IMR-90 (cell line): ENCODE data around the gene FARSB. TPM values are rescaled to one million over a fixed set of nuclear protein-coding genes. Genes with fewer than 3 reads are reported as not detected.

ENCODE experiments used
- ATAC-seq: fragments of 200-7000 bp; cut with Tn5 transposase; 2 replicates; pipeline ENCODE4 v1.9.1; 2020; ENCODE audit warnings: low read depth, mild to moderate bottlenecking, moderate library complexity
- BruUV-seq: library from RNA; stranded (reverse); fragments of 400-500 nt; replicated peaks from 2 replicates; lab custom pipeline; 2021; lab: Mats Ljungman, UMichigan
- CTCF ChIA-PET: fragments of 300-600 bp; formaldehyde crosslinking; extraction: SDS; loops from one replicate; lab custom pipeline; 2021; ENCODE audit warnings: antibody characterized with exemption; lab: Yijun Ruan, JAX
- POLR2A ChIA-PET: fragments of 300-600 bp; sonication (Branson Sonifier 250); formaldehyde crosslinking; loops from one replicate; lab custom pipeline; 2022; ENCODE audit warnings: antibody characterized with exemption; ENCODE audit not compliant: unreplicated experiment; lab: Charles Lee
- DNase-seq: peaks from one replicate; pipeline ENCODE4 v3.0.0; 2013
- H2AFZ ChIP-seq: replicated peaks from 2 replicates; pipeline ENCODE3; 2013; ENCODE audit warnings: low read length, mild to moderate bottlenecking; ENCODE audit not compliant: poor library complexity
- H2AK5ac ChIP-seq: 2 replicates; pipeline ENCODE4 v1.6.1; 2013; ENCODE audit warnings: low read depth, low read length, inconsistent platforms
- H2AK9ac ChIP-seq: replicated peaks from 2 replicates; pipeline ENCODE3; 2013; ENCODE audit warnings: mild to moderate bottlenecking, low read depth, low read length, moderate library complexity; ENCODE audit not compliant: poor library complexity
- H2BK120ac ChIP-seq: 2 replicates; pipeline ENCODE4 v1.6.1; 2013; ENCODE audit warnings: low read depth, low read length, inconsistent platforms
- H2BK15ac ChIP-seq: 3 replicates; pipeline ENCODE4 v1.6.1; 2013; ENCODE audit warnings: low read depth, low read length, inconsistent platforms
- H2BK20ac ChIP-seq: 2 replicates; pipeline ENCODE4 v1.6.1; 2013; ENCODE audit warnings: low read depth, mild to moderate bottlenecking, inconsistent platforms, low read length, moderate library complexity
- H2BK5ac ChIP-seq: 2 replicates; pipeline ENCODE4 v1.6.1; 2013; ENCODE audit warnings: mild to moderate bottlenecking, low read depth, low read length, inconsistent platforms; ENCODE audit not compliant: poor library complexity, severe bottlenecking
- H3K14ac ChIP-seq: replicated peaks from 2 replicates; pipeline ENCODE4 v1.6.1; 2013; ENCODE audit warnings: low read depth, low read length, inconsistent platforms
- H3K18ac ChIP-seq: 2 replicates; pipeline ENCODE4 v1.6.1; 2013; ENCODE audit warnings: low read depth, low read length, control low read depth
- H3K23ac ChIP-seq: 2 replicates; pipeline ENCODE4 v1.6.1; 2013; ENCODE audit warnings: low read depth, low read length, inconsistent platforms
- H3K27ac ChIP-seq: 2 replicates; pipeline ENCODE4 v1.5.1; 2013; ENCODE audit warnings: mild to moderate bottlenecking, control low read depth, low read length; ENCODE audit not compliant: insufficient read depth
- H3K27me3 ChIP-seq: 2 replicates; pipeline ENCODE4 v1.6.1; 2013; ENCODE audit warnings: low read length; ENCODE audit not compliant: control insufficient read depth, insufficient read depth
- H3K36me3 ChIP-seq: 2 replicates; pipeline ENCODE4 v1.6.1; 2013; ENCODE audit warnings: low read length, mixed read lengths; ENCODE audit not compliant: control insufficient read depth, insufficient read depth
- H3K4ac ChIP-seq: 2 replicates; pipeline ENCODE4 v1.6.1; 2013; ENCODE audit warnings: low read depth, low read length, inconsistent platforms
- H3K4me1 ChIP-seq: 2 replicates; pipeline ENCODE4 v1.6.1; 2013; ENCODE audit warnings: low read length, mixed read lengths; ENCODE audit not compliant: control insufficient read depth, insufficient read depth
- H3K4me2 ChIP-seq: 2 replicates; pipeline ENCODE4 v1.6.1; 2013; ENCODE audit warnings: low read depth, mild to moderate bottlenecking, control low read depth, low read length, moderate library complexity
- H3K4me3 ChIP-seq: 2 replicates; pipeline ENCODE4 v1.5.1; 2013; ENCODE audit warnings: low read depth, mild to moderate bottlenecking, control low read depth, low read length, moderate library complexity; ENCODE audit not compliant: insufficient read depth
- H3K56ac ChIP-seq: 2 replicates; pipeline ENCODE4 v1.6.1; 2013; ENCODE audit warnings: low read length, inconsistent platforms; ENCODE audit not compliant: insufficient read depth; ENCODE audit errors: extremely low read depth
- H3K79me1 ChIP-seq, 2 experiments: 2 replicates each; pipeline ENCODE4 v1.6.1; 2013; ENCODE audit warnings: low read length in 2 of 2, inconsistent platforms in 1 of 2, low read depth in 1 of 2
- H3K9ac ChIP-seq: 2 replicates; pipeline ENCODE4 v1.6.1; 2013; ENCODE audit warnings: low read depth, low read length, control low read depth
- H3K9me1 ChIP-seq: 2 replicates; pipeline ENCODE4 v1.6.1; 2013; ENCODE audit warnings: low read length, inconsistent platforms; ENCODE audit not compliant: insufficient read depth
- H3K9me3 ChIP-seq: 2 replicates; pipeline ENCODE4 v1.6.1; 2013; ENCODE audit warnings: low read length; ENCODE audit not compliant: control insufficient read depth, insufficient read depth
- H4K20me1 ChIP-seq: 2 replicates; pipeline ENCODE4 v1.6.1; 2013; ENCODE audit warnings: low read length, inconsistent platforms; ENCODE audit not compliant: insufficient read depth
- H4K5ac ChIP-seq: 2 replicates; pipeline ENCODE4 v1.6.1; 2013; ENCODE audit warnings: mild to moderate bottlenecking, low read depth, low read length, control low read depth
- H4K8ac ChIP-seq, 2 experiments: 2 replicates each; pipeline ENCODE4 v1.6.1; 2013; ENCODE audit warnings: low read depth in 2 of 2, low read length in 2 of 2, control low read depth in 1 of 2, inconsistent platforms in 1 of 2
- H4K91ac ChIP-seq: 2 replicates; pipeline ENCODE4 v1.6.1; 2013; ENCODE audit warnings: low read depth, low read length, inconsistent platforms; ENCODE audit not compliant: insufficient read depth
- BHLHE40 ChIP-seq: fragments of 150-350 bp; IDR thresholded peaks from 2 replicates; pipeline ENCODE4 v1.6.1; 2016; ENCODE audit warnings: mild to moderate bottlenecking, low read depth, low read length
- CEBPB ChIP-seq: IDR thresholded peaks from 2 replicates; pipeline ENCODE4 v1.6.1; 2012; ENCODE audit warnings: low read depth, low read length, improper control_type of control experiment
- CHD1 ChIP-seq: IDR thresholded peaks from 2 replicates; pipeline ENCODE4 v1.6.1; 2012; ENCODE audit warnings: low read depth, low read length, improper control_type of control experiment
- FOS ChIP-seq: fragments of 150-350 bp; IDR thresholded peaks from 2 replicates; pipeline ENCODE4 v1.6.1; 2016; ENCODE audit warnings: low read depth, low read length
- MAFK ChIP-seq: IDR thresholded peaks from 2 replicates; pipeline ENCODE4 v1.6.1; 2012; ENCODE audit warnings: low read depth, low read length, improper control_type of control experiment
- MAZ ChIP-seq: IDR thresholded peaks from 2 replicates; pipeline ENCODE4 v1.6.1; 2012; ENCODE audit warnings: low read depth, mild to moderate bottlenecking, low read length, improper control_type of control experiment, moderate library complexity, borderline replicate concordance
- MXI1 ChIP-seq: IDR thresholded peaks from 2 replicates; pipeline ENCODE4 v1.6.1; 2012; ENCODE audit warnings: low read depth, mild to moderate bottlenecking, low read length, moderate library complexity, borderline replicate concordance
- NFE2L2 ChIP-seq: fragments of 150-350 bp; IDR thresholded peaks from 2 replicates; pipeline ENCODE4 v1.6.1; 2016; ENCODE audit warnings: low read depth, mild to moderate bottlenecking, low read length
- POLR2A ChIP-seq: IDR thresholded peaks from 2 replicates; pipeline ENCODE4 v1.6.1; 2012; ENCODE audit warnings: mild to moderate bottlenecking, low read depth, low read length
- RAD21 ChIP-seq: IDR thresholded peaks from 2 replicates; pipeline ENCODE4 v1.6.1; 2012; ENCODE audit warnings: low read length, improper control_type of control experiment
- RCOR1 ChIP-seq: IDR thresholded peaks from 2 replicates; pipeline ENCODE4 v1.6.1; 2012; ENCODE audit warnings: mild to moderate bottlenecking, low read length, improper control_type of control experiment; ENCODE audit not compliant: insufficient replicate concordance
- RFX5 ChIP-seq: IDR thresholded peaks from 2 replicates; pipeline ENCODE4 v1.8.0; 2012; ENCODE audit warnings: low read depth, mild to moderate bottlenecking, low read length, moderate library complexity
- SMC3 ChIP-seq: fragments of 150-350 bp; IDR thresholded peaks from 2 replicates; pipeline ENCODE4 v1.6.1; 2016; ENCODE audit warnings: low read depth, mild to moderate bottlenecking, antibody characterized with exemption, low read length, moderate library complexity
- USF2 ChIP-seq: fragments of 150-350 bp; IDR thresholded peaks from 2 replicates; pipeline ENCODE4 v1.6.1; 2017; ENCODE audit warnings: mild to moderate bottlenecking, antibody characterized with exemption, low read length, low read depth
- WGBS, 2 experiments: methylation state at CpG; one replicate each; pipeline versions ENCODE4 v1.1.5 to v1.1.7; 2013; ENCODE audit warnings: missing lambda C conversion rate in 2 of 2; ENCODE audit not compliant: insufficient read length in 1 of 2; ENCODE audit errors: extremely low coverage in 2 of 2; 5-methylcytosine and 5-hydroxymethylcytosine counted together
- dilution Hi-C: fragments of 300-500 bp; cut with HindIII; formaldehyde crosslinking; loops from one replicate; pipeline ENCODE4 v1.14.3; 2018; ENCODE audit warnings: low sequenced_read_pairs; ENCODE audit not compliant: unreplicated experiment
- in situ Hi-C: fragments of 300-500 bp; cut with MboI; formaldehyde crosslinking; loops from 3 replicates; pipeline ENCODE4 v1.14.3; 2019; ENCODE audit warnings: low sequenced_read_pairs, inconsistent platforms, mixed read lengths
- intact Hi-C: fragments of 100-400 bp; cut with micrococcal nuclease; formaldehyde crosslinking; loops from 2 replicates; pipeline ENCODE4 v1.10.0; 2022
- polyA plus RNA-seq, 3 experiments: library from polyadenylated mRNA; depleted of rRNA; stranded (reverse); fragments of >200 nt; gene quantifications; 2 replicates each; pipeline ENCODE4 v1.2.3, GENCODE V29; 2012; ENCODE audit warnings: low replicate concordance in 1 of 3
- total RNA-seq: library from RNA; depleted of rRNA; stranded (reverse); fragments of >200 nt; gene quantifications from 2 replicates; pipeline ENCODE4 v1.2.3, GENCODE V29; 2012

FARSB gene
- total and polyA plus RNA-seq, 2 of the 4 experiments (the other 2 are of a cell fraction): 21.1 to 32.5 TPM

- H3K14ac ChIP-seq: no peak overlapping the region
- no peak overlapping the region for H3K4me3 ChIP-seq
- H3K4me1 ChIP-seq: no peaks in the 10 kb centered on the region
- POLR2A ChIA-PET: no interaction called here
- H4K5ac ChIP-seq: no peak overlapping the region
- no peak for ATAC-seq
- CTCF ChIA-PET: interaction anchor here (1.3 to 1.5 kb wide), 2 partner anchors 522 to 537 kb away, joined by 3 read pairs; no protein-coding TSS in a partner anchor
- no peak overlapping the region for H2AFZ ChIP-seq
- H3K9ac ChIP-seq: no peak overlapping the region
- H3K27ac ChIP-seq: no peak overlapping the region
- no peak for DNase-seq
- H4K8ac ChIP-seq: no peak overlapping the region
- H3K23ac ChIP-seq: no peak overlapping the region
- H2BK20ac ChIP-seq: no peak overlapping the region
- no peaks in the 10 kb centered on the region for H3K79me1 ChIP-seq
- no peak overlapping the region for H2AK9ac ChIP-seq
- no peaks in the 10 kb centered on the region; the same call in 1 of the 2 replicates for H3K9me1 ChIP-seq
- H2AK5ac ChIP-seq: no peak overlapping the region
- no peak overlapping the region for H2BK15ac ChIP-seq
- no peak overlapping the region for H3K4me2 ChIP-seq
- no TSS peak for BruUV-seq
- H4K20me1 ChIP-seq: no peaks in the 10 kb centered on the region
- dilution Hi-C loops: no loop called here
- in situ Hi-C loops: no loop called here
- no peak overlapping the region for H2BK5ac ChIP-seq
- no peaks in the 10 kb centered on the region for H3K36me3 ChIP-seq
- intact Hi-C loops: loop anchor here (1.0 kb wide), 1 partner anchor 243 kb away; no protein-coding TSS in a partner anchor
- no peaks in the 10 kb centered on the region for H3K27me3 ChIP-seq
- H4K91ac ChIP-seq: no peak overlapping the region
- no peak overlapping the region for H3K4ac ChIP-seq
- no peak overlapping the region for H3K18ac ChIP-seq
- H3K9me3 ChIP-seq: no peaks in the 10 kb centered on the region
- WGBS, 2 experiments: no CpG with 5 or more reads among the region's 4 CpGs
- H3K56ac ChIP-seq: no peak overlapping the region
- TF ChIP-seq CHD1 (no peak), MAZ (no peak), NFE2L2 (no peak), SMC3 (no peak), MAFK (no peak), FOS (no peak), MXI1 (no peak), RAD21 (no peak), CEBPB (no peak), USF2 (no peak), BHLHE40 (no peak), RCOR1 (no peak), RFX5 (no peak), POLR2A (no peak)
- H2BK120ac ChIP-seq: no peak overlapping the region
These were observed 94.7 kb downstream of the FARSB start for GRCh38 chr2:222561151-222561550.
